ENCODE data around the gene OR2T10. TPM values are rescaled to one million over a fixed set of nuclear protein-coding genes. Genes with fewer than 3 reads are reported as not detected.
"Not testable (repeated sequence)": the region's sequence is repeated elsewhere in the genome, so short reads cannot be mapped to it uniquely, and the experiment has no call there.

The OR2T10 gene, protein sequence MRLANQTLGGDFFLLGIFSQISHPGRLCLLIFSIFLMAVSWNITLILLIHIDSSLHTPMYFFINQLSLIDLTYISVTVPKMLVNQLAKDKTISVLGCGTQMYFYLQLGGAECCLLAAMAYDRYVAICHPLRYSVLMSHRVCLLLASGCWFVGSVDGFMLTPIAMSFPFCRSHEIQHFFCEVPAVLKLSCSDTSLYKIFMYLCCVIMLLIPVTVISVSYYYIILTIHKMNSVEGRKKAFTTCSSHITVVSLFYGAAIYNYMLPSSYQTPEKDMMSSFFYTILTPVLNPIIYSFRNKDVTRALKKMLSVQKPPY
- total RNA-seq = not detected in 2 replicates

DNA sequence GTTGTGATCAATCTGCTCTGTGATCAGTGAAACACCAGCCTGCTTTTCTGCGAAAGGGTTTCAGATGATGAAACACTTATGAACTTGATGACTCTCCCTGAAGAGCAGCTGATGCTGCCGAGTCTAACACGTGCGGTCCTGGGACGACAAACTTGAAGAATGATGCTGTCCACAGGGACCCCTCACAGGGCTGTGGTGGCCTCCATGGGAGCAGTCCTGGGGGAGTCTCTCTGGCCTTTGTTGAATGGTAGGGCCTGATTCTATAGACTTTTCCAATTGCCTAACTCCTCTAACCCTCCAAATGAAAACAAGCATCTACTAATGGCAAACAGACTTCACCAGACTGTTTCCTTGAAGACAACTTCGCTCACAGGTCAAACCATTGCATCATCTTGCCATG lies at the start of gene OR2T10:
Gene OR2T10, minus strand, starts transcription at position 112 of the 400 bp plus-strand sequence. CDS start 3,932 bp downstream, outside the sequence.
- no peak for DNase-seq (ENCODE audit: low read depth, low spot score)

- not testable (repeated sequence) for DNase-seq (ENCODE audit: low read depth, low spot score)
Measured at GRCh38 chr1:248645178-248645577, 47.7 kb upstream of the OR2T10 start, which contains the start of gene OR2T35. OR2T35 (minus strand) TSS chr1:248645278; CDS start chr1:248639258, 6,020 bp downstream.

DNA sequence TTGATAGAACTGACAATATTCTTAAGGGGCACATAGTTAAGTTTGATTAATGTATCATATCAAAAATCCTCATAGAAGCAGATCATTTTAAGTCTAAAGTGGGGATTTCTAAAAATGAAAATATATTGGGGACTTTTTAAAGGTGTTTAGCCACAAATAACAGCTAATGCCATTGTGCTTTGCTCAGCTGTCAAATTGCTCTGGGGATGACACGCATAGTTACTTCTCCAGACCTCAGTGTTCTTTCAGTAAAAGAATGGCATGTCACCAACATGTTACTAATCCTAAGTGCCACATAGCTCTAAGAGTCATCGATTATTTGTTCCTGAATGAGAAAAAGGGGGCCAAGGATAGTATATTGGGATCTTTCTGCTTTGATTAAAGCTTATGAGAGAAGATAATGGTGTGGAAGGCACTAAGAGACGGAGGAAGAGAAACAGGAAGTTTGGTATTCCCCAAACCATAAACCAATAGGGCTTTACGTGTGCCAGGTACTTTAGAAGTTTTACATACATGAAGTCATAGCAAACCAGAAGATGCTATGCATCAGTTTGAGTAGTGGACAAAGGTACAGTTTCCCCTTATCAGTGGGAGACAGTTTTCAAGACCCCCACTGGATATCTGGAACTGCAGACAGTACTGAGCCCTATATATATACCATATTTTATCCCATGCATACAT lies 45.6 kb upstream of the OR2T10 start:
- DNase-seq (ENCODE audit: low read depth, low spot score) = not testable (repeated sequence)

GRCh38 chr1:248641583-248641982 lies 44.1 kb upstream of the OR2T10 start:
- not testable (repeated sequence) for DNase-seq (ENCODE audit: low read depth, low spot score)

DNA sequence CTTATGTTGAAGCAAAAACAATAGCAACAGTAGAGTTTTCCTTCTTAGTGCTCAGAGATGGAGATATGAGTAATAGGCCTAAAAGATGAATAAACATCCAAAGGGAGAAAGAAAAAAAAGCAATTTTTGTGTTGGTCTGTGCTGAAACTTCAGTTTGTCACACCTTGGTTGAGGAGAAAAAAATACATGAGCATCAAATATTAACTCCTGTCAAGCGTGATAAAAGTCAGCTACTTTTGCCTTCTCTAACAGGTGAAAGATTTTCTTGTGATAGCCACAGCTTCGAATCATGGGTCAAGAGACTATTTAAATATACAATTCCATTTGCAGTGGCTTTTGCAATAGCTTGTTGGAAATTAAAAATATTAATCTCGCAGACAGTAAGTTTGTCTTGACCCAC lies 43.4 kb upstream of the OR2T10 start:
- DNase-seq (ENCODE audit: low read depth, low spot score) = not testable (repeated sequence)

DNA sequence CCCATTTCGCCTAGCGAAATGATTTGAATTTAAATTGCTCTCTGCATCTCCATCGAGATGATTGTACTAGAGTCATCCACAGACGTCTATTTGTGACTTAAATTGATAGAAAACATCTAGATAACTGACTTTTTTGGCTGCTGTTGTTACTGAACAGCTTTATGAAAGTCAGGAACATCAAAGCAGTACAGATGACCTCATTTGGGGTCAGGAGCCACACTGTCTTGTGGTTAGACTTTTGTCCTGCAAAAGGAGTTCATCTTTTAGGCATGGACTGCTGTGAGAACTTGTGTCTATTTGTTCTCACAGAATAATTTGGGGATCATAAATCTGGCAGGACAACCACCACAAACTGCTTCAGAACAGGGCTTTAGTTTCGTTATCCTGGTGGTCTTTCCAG lies 42.2 kb upstream of the OR2T10 start:
- not testable (repeated sequence) for DNase-seq (ENCODE audit: low read depth, low spot score)

GRCh38 chr1:248636612-248637011 lies 39.1 kb upstream of the OR2T10 start:
- not testable (repeated sequence) for DNase-seq (ENCODE audit: low read depth, low spot score)

DNA sequence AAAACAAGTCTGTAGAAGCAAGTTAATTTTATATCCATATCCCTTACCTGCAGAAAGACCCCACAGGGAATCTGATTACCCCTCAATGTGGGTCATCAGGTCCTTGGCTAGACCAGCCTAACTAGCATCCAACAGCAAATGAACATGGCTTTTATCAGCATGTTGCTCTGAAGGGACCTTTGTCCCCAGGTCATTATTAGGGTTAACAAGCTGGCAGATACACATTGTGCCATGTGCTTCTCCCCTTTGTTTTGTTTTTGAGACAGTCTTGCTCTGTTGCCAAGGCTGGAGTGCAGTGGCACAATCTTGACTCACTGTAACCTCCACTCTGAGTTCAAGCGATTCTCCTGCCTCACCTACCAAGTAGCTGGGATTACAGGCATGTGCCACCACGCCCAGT lies 37.5 kb upstream of the OR2T10 start, which contains the start of gene OR2T11:
Gene OR2T11, minus strand, starts transcription at position 101 of the 400 bp plus-strand sequence. CDS start 7,963 bp downstream, outside the sequence.
- not testable (repeated sequence) for DNase-seq (ENCODE audit: low read depth, low spot score)

DNA sequence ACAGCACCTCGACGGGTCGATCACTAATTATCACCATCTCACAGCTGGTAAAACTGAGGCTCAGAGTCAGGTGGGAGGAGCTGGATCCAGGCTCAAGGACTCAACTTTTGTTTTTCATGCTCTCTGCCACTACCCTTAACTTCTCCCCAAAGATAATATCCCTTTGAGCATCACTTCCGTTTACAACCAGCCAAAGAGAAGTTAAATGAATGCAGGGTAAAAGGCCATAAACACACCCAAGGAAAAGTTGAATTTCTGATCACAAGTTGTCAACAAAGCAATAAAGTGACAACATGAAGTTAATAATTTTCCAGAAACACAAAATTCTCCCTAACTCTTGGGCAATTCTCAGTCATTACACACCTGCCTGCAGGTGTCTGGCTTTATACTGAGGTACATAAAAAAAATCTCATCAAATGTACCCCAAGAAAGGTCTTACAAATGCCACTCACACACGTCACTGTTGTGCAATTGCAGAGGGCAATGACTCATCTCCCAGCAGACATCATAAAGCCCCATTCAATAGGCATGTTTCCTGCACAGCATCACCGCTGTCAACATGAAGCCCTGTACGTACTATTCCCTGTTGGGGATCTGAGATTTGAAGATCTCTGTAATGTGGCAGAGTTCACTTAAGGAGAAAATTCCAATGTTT lies 34.0 kb upstream of the OR2T10 start:
- DNase-seq (ENCODE audit: low read depth, low spot score) = no peak

DNA sequence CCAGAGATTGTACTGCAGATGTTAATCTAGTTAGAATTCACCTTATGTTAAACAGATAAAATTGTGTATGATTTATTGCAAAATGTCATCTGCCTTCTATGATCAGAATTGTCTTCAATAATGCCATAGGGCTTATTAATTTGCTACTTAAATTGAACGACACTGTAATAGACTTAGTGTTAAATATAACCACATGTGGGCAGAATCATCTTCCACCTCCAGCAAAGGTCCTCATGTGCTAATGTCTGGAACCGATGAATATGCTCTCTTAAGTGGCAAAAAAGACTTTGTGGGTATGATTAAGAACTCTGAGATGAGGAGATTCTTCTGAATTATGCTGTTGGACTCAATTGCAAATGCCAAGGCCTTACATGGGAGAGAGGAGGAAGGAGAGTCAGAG lies 33.1 kb upstream of the OR2T10 start:
- no peak for DNase-seq (ENCODE audit: low read depth, low spot score)

DNA sequence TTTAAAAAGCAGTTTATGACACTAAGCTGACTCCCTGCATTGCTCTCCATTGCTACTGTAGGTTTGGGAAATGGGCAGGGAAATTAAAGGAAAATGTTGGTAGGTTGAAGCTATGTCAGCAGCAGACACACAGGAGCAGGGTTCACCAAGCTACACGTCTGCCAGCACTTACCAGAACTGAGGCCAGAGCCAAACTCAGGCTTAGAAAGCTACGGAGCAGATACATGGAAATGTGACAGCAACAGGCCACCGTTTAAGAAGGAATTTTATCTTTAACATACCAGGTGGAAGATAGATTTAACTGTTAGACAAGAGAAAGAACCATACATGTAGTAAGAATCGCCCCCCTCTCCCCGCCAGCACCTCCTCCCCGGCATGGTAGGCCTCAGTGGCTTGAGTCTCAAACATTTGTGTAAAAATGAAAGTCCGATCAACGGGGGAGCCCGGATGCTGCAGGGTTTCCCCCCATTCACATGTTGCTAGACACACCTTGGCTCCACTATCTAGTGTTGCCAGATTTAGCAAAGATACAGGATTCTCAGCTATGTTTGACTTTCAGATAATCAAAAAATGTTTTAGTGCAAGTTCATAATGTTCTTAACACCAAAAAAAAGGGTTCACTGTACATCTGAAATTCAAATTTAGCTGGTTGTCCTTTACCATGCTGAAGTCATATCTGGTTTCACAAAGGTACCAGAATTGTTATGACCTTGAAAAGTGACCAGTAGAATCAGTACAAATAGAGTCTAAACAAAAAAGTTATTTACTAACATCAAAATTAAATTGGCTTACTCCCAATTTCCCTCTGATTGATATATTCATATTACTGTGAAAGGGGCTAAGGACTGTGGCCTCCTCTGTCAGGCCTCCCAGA lies 30.7 kb upstream of the OR2T10 start:
- no peak for DNase-seq (ENCODE audit: low read depth, low spot score)

DNA sequence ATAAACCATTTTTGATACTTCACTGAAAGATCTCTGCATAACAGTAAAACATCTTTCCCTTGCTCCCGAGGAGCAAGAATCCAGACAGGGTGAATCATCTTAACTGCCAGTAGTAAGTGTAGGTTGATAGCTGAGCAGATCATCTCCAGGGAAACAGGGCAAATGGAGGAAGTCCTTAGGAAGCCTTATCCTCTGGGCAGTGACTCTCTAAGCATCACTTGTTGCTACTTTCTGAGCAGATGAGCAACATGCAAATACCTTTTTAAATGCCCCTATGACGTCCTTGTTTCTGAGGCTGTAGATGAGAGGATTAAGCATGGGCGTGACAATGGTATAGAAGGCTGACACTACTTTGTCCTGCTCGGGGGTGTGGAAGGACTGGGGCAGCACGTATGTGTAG lies 28.5 kb upstream of the OR2T10 start:
- no peak for DNase-seq (ENCODE audit: low read depth, low spot score)

DNA sequence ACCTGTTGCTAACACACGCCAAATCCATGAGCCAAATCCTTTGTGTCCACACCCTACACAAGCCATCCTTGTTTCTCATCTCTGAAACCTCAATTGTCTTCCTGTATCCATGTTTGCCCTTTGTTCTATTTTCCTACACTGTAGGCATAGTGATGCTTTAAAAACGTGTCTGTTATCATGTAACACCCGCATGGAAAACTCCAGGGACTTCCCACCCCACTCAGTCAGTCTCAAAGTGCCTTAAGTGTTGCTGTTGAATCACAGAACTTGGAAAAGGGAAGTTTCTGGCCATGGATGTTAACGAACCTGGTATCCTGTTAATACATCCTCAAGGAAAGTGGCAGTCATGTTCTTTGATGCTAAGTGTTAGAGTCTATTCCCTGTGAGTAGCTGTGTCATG lies 27.7 kb upstream of the OR2T10 start:
- DNase-seq (ENCODE audit: low read depth, low spot score) = no peak

DNA sequence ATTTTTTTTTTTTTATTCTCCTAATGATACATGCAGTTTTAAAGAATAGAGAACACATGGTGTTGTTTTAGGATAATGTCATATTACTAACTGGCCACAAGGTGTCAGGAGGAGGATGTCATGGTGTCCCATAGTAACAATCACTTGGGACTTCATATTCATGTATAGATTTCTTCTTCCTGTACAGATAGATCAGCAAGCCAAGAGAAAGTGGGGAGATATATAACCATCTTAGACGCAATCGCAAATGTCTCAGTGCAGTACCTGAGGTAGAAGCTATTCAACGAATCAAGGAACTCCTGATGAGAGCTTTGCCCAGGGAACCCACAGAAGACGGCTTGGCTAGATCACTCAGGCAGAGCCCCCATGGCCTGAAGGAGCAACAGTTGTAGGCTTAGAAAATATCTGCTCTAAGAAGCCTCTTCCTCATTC lies 25.1 kb upstream of the OR2T10 start:
- DNase-seq (ENCODE audit: low read depth, low spot score) = no peak

DNA sequence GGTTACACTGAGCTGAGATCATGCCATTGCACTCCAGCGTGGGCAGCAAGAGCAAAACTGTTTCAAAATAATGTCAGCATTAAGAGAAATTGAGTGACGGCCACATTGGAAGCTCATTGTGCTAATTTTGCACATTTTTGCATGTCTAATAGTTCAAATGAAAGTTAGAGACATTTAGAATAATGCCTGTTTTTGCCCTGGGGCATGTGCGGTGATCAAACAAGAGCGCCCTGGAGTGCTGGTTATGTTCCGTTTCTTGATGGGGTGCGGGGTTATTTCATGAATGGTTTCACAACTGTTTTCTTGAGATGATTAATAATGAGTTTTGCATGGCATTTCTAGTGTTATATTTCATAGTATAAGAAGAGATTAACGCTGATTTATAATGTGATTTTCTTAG lies 24.3 kb upstream of the OR2T10 start:
- DNase-seq (ENCODE audit: low read depth, low spot score) = no peak

GRCh38 chr1:248618878-248619277 lies 21.4 kb upstream of the OR2T10 start:
- DNase-seq (ENCODE audit: low read depth, low spot score) = peak; percentile 4

DNA sequence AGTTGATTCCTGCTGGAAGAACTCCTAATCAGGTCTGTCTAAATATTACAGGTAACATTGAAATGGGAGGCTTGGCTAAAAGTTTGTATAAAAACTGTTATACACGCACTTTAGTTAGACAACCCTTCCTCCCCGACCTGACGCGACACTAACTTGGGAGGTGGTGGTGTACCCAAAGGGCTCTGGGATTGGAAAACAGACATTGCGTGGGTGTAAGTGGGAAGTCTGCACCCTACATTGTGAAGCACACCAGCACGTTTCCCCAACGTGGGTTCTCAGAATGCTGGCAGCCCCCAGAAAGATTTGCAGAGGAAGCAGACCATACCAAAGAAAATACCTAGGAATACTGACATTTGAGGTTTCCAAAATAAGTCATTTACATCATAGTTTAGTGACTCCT lies 20.6 kb upstream of the OR2T10 start:
- DNase-seq (ENCODE audit: low read depth, low spot score) = no peak

- no peak for DNase-seq (ENCODE audit: low read depth, low spot score)
Measured at GRCh38 chr1:248613742-248614141, 16.2 kb upstream of the OR2T10 start.

DNA sequence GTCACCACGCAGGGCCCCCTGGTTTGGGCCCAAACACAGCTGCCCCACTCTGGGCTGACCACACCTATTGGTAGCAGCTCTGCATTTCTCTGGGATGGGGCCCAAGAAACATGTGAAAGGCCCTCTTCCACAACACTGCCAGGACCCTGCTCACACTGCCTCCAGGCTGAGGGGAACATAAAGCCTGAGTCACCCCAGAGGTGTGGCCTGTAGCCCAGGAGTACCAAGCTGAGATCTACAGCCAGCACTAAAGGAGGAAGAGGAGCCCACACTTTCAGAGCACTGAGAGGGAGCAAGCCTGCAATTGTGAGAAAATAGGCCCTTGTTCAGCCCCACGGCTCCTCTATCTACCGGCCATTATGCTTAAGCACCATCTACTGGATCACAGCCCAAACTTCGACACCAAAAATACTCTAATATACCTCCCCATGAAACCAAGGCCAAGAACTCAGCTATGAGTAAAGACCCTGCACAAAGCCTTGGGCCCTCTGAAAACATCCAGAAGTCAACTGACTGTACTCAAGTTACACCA lies 14.4 kb upstream of the OR2T10 start:
- no peak for DNase-seq (ENCODE audit: low read depth, low spot score)

DNA sequence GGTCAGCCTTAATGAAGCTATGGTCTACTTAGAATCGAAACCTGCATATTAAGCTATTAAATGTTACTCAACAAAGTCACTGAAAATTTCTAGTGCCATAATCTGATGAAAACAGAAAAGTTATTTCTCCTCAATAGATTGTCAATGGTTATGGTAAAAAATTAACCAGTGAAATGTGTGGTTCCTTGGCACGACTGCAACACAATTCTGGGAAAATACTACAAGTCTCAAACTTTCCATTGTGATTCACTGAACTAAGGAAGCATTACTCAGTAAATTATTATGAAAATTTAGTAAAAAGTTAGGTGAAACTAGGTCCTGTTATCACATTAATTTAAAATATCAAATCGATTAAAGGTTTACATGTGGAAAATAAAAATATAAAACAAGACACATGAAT lies 12.8 kb upstream of the OR2T10 start:
- no peak for DNase-seq (ENCODE audit: low read depth, low spot score)

DNA sequence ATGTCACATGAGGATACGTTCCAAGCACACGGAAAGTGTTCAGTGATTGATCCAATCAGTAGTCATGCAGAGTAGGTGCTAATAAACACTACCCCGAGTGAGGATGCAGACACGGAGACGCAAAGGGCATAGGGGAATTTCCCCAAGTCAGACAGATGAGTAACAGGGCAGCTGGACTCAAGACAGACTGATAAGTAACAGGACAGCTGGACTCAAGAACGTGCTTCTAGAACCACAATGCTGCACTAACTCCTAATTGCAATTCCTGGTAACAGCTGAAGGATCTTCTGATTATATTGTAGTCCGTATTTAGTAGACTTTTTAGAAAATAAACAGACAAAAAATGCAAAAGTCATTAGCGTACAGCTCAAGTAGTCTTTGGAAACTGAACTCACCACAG lies 1.9 kb upstream of the OR2T10 start:
- no peak for DNase-seq (ENCODE audit: low read depth, low spot score)
